Mesenchymal stem cell (in vitro differentiated cells and primary cell): ENCODE data around the gene CARD8.
"Not testable (repeated sequence)": the region's sequence is repeated elsewhere in the genome, so short reads cannot be mapped to it uniquely, and the experiment has no call there.

Source experiments
- DNase-seq: peaks from one replicate; pipeline ENCODE4 v3.0.0-alpha.2; 2013
- H2AFZ ChIP-seq: one replicate; pipeline ENCODE4 v1.6.1; 2013; ENCODE audit warnings: low read depth, mild to moderate bottlenecking, control low read depth, inconsistent platforms, low read length, moderate library complexity
- H2AK5ac ChIP-seq: 2 replicates; pipeline ENCODE4 v1.6.1; 2013; ENCODE audit warnings: low read length, moderate library complexity, mild to moderate bottlenecking, inconsistent platforms; ENCODE audit not compliant: severe bottlenecking
- H2BK120ac ChIP-seq: one replicate; pipeline ENCODE4 v1.6.1; 2013; ENCODE audit warnings: low read depth, mild to moderate bottlenecking, inconsistent platforms, low read length, moderate library complexity
- H2BK12ac ChIP-seq, 2 experiments: one replicate each; pipeline ENCODE4 v1.6.1; 2013; ENCODE audit warnings: inconsistent platforms in 2 of 2, low read length in 2 of 2, mild to moderate bottlenecking in 2 of 2, moderate library complexity in 2 of 2, control low read depth in 1 of 2
- H2BK15ac ChIP-seq: one replicate; pipeline ENCODE4 v1.6.1; 2013; ENCODE audit warnings: mild to moderate bottlenecking, low read depth, inconsistent platforms; ENCODE audit not compliant: poor library complexity, severe bottlenecking
- H2BK5ac ChIP-seq: 2 replicates; pipeline ENCODE4 v1.6.1; 2013; ENCODE audit warnings: low read depth, mild to moderate bottlenecking, low read length, control low read depth, inconsistent platforms; ENCODE audit not compliant: poor library complexity, severe bottlenecking
- H3K14ac ChIP-seq, 2 experiments: one replicate each; pipeline ENCODE4 v1.6.1; 2013; ENCODE audit warnings: inconsistent platforms in 2 of 2, low read length in 2 of 2, control low read depth in 1 of 2, mild to moderate bottlenecking in 1 of 2, moderate library complexity in 1 of 2
- H3K18ac ChIP-seq, 2 experiments: one replicate each; pipeline ENCODE4 v1.6.1; 2013; ENCODE audit warnings: inconsistent platforms in 2 of 2, low read length in 2 of 2, control low read depth in 1 of 2, low read depth in 1 of 2, mild to moderate bottlenecking in 1 of 2
- H3K23ac ChIP-seq, 2 experiments: one replicate each; pipeline ENCODE4 v1.6.1; 2013; ENCODE audit warnings: inconsistent platforms in 2 of 2, low read length in 2 of 2, mild to moderate bottlenecking in 2 of 2, moderate library complexity in 2 of 2, control low read depth in 1 of 2
- H3K27ac ChIP-seq: 2 replicates; pipeline ENCODE4 v1.5.1; 2013; ENCODE audit warnings: mild to moderate bottlenecking, moderate library complexity, low read length, control low read depth, inconsistent platforms; ENCODE audit not compliant: poor library complexity, severe bottlenecking
- H3K27me3 ChIP-seq, 2 experiments: 2 replicates each; pipeline versions ENCODE4 v1.6.1 to v1.7.0; 2013; ENCODE audit warnings: low read length in 2 of 2, mild to moderate bottlenecking in 2 of 2, moderate library complexity in 2 of 2, control low read depth in 1 of 2, inconsistent platforms in 1 of 2; ENCODE audit not compliant: control insufficient read depth in 1 of 2, insufficient read depth in 1 of 2
- H3K36me3 ChIP-seq, 2 experiments: 2 replicates each; pipeline versions ENCODE4 v1.6.1 to v1.7.0; 2013; ENCODE audit warnings: low read length in 2 of 2, control low read depth in 1 of 2, inconsistent platforms in 1 of 2, low read depth in 1 of 2, mild to moderate bottlenecking in 1 of 2; ENCODE audit not compliant: insufficient read depth in 2 of 2, control insufficient read depth in 1 of 2
- H3K4ac ChIP-seq, 2 experiments: one replicate each; pipeline ENCODE4 v1.6.1; 2013; ENCODE audit warnings: inconsistent platforms in 2 of 2, low read length in 2 of 2, mild to moderate bottlenecking in 2 of 2, moderate library complexity in 2 of 2, control low read depth in 1 of 2, low read depth in 1 of 2
- H3K4me1 ChIP-seq: 2 replicates; pipeline ENCODE4 v1.6.1; 2013; ENCODE audit warnings: low read depth, low read length, control low read depth; ENCODE audit not compliant: control insufficient read depth, insufficient read depth
- H3K4me2 ChIP-seq: 2 replicates; pipeline ENCODE4 v1.6.1; 2013; ENCODE audit warnings: low read length, mild to moderate bottlenecking, inconsistent platforms; ENCODE audit not compliant: poor library complexity, severe bottlenecking
- H3K4me3 ChIP-seq, 2 experiments: 2 replicates each; pipeline versions ENCODE4 v1.5.1 to v1.7.0; 2013; ENCODE audit warnings: low read length in 2 of 2, mild to moderate bottlenecking in 2 of 2, control low read depth in 1 of 2, low read depth in 1 of 2; ENCODE audit not compliant: insufficient read depth in 1 of 2
- H3K79me1 ChIP-seq: replicated peaks from 2 replicates; pipeline ENCODE4 v1.6.1; 2013; ENCODE audit warnings: mild to moderate bottlenecking, control low read depth, low read length, inconsistent platforms; ENCODE audit not compliant: poor library complexity, severe bottlenecking
- H3K9ac ChIP-seq: 2 replicates; pipeline ENCODE4 v1.7.0; 2013; ENCODE audit warnings: mild to moderate bottlenecking, low read length, moderate library complexity
- H3K9me3 ChIP-seq: 2 replicates; pipeline ENCODE4 v1.7.0; 2013; ENCODE audit warnings: mild to moderate bottlenecking, low read length; ENCODE audit not compliant: control insufficient read depth
- H4K8ac ChIP-seq: one replicate; pipeline ENCODE4 v1.6.1; 2013; ENCODE audit warnings: inconsistent platforms, mild to moderate bottlenecking, low read length, moderate library complexity
- H4K91ac ChIP-seq: one replicate; pipeline ENCODE4 v1.6.1; 2013; ENCODE audit warnings: mild to moderate bottlenecking, low read length, inconsistent platforms
- WGBS: methylation state at CpG from one replicate; pipeline ENCODE4 v1.1.7; 2013; ENCODE audit warnings: mixed read lengths; 5-methylcytosine and 5-hydroxymethylcytosine counted together

The CARD8 gene

GRCh38 chr19:48274938-48275337 lies 19.2 kb upstream of the CARD8 start:
- H3K23ac ChIP-seq = no peak overlapping the region
- H3K27ac ChIP-seq = no peak overlapping the region
- H3K9me3 ChIP-seq = no peaks in the 10 kb centered on the region
- H2AK5ac ChIP-seq = no peak overlapping the region
- no peak overlapping the region for H4K91ac ChIP-seq
- no peak overlapping the region for H2BK12ac ChIP-seq
- no peak overlapping the region for H3K4me3 ChIP-seq
- no peaks in the 10 kb centered on the region for H3K36me3 ChIP-seq
- H2BK5ac ChIP-seq = no peak overlapping the region
- H2BK15ac ChIP-seq = no peak overlapping the region
- H2AFZ ChIP-seq = no peak overlapping the region
- no peaks in the 10 kb centered on the region for H3K79me1 ChIP-seq
- H3K18ac ChIP-seq = no peak overlapping the region
- no peak for DNase-seq
- no peak overlapping the region for H2BK120ac ChIP-seq
- no peaks in the 10 kb centered on the region for H3K27me3 ChIP-seq
- no peak overlapping the region for H3K4me2 ChIP-seq
- WGBS = 74% methylated on average over 6 of the region's 6 CpGs
- H3K14ac ChIP-seq = no peak overlapping the region
- peaks cover 7% of the 10 kb centered on the region for H3K4me1 ChIP-seq
- no peak overlapping the region for H3K4ac ChIP-seq
- peak overlapping the region; percentile 41 for H4K8ac ChIP-seq
- H3K9ac ChIP-seq = no peak overlapping the region

- H4K8ac ChIP-seq = no peak overlapping the region
- H4K91ac ChIP-seq = no peak overlapping the region
- no peaks in the 10 kb centered on the region for H3K27me3 ChIP-seq
- no peaks in the 10 kb centered on the region for H3K79me1 ChIP-seq
- no peak overlapping the region for H2AK5ac ChIP-seq
- no peak for DNase-seq
- peaks cover 7% of the 10 kb centered on the region for H3K4me1 ChIP-seq
- WGBS = no CpG with 5 or more reads among the region's 3 CpGs
- no peaks in the 10 kb centered on the region for H3K9me3 ChIP-seq
- no peak overlapping the region for H2BK5ac ChIP-seq
- H3K18ac ChIP-seq = no peak overlapping the region
- no peak overlapping the region for H3K14ac ChIP-seq
- no peak overlapping the region for H3K27ac ChIP-seq
- no peak overlapping the region for H3K4me2 ChIP-seq
- H3K36me3 ChIP-seq = no peaks in the 10 kb centered on the region
- H3K4ac ChIP-seq = no peak overlapping the region
- H2BK15ac ChIP-seq = no peak overlapping the region
- no peak overlapping the region for H3K4me3 ChIP-seq
- H2BK12ac ChIP-seq = no peak overlapping the region
- H3K23ac ChIP-seq = no peak overlapping the region
- H2BK120ac ChIP-seq = no peak overlapping the region
- H2AFZ ChIP-seq = no peak overlapping the region
- H3K9ac ChIP-seq = no peak overlapping the region
These were observed 18.5 kb upstream of the CARD8 start for GRCh38 chr19:48274173-48274572.

- Histone ChIP-seq H3K4me2 (peak overlapping the region; percentile 64), H3K4me1 (peaks cover 4% of the 10 kb centered on the region), H3K27ac (no peak overlapping the region), H3K18ac (no peak overlapping the region), H4K91ac (no peak overlapping the region), H3K9me3 (no peaks in the 10 kb centered on the region), H3K4ac (no peak overlapping the region), H2AK5ac (no peak overlapping the region), H3K4me3 (peak overlapping the region; percentile 49 to 74), H3K9ac (peak overlapping the region; percentile 18), H4K8ac (no peak overlapping the region), H3K27me3 (no peaks in the 10 kb centered on the region), H2AFZ (no peak overlapping the region), H2BK5ac (no peak overlapping the region), H3K36me3 (no peaks in the 10 kb centered on the region), H3K23ac (no peak overlapping the region), H2BK15ac (no peak overlapping the region), H2BK12ac (no peak overlapping the region), H3K79me1 (no peaks in the 10 kb centered on the region), H3K14ac (no peak overlapping the region), H2BK120ac (no peak overlapping the region)
- DNase-seq = peak; percentile 66
- 4% methylated on average over 39 of the region's 40 CpGs for WGBS
These were observed 15.9 kb upstream of the CARD8 start for GRCh38 chr19:48271531-48272151.

GRCh38 chr19:48269617-48270026 lies 13.9 kb upstream of the CARD8 start:
- H3K27me3 ChIP-seq, H2BK5ac ChIP-seq, H3K18ac ChIP-seq, H3K4me2 ChIP-seq, H3K14ac ChIP-seq, H4K8ac ChIP-seq, H2AK5ac ChIP-seq, H2BK120ac ChIP-seq, H3K4me1 ChIP-seq, H3K9ac ChIP-seq, H3K27ac ChIP-seq, DNase-seq, H3K4ac ChIP-seq, H3K4me3 ChIP-seq, H4K91ac ChIP-seq, H3K79me1 ChIP-seq, H2BK15ac ChIP-seq, H3K23ac ChIP-seq, H2AFZ ChIP-seq, H3K36me3 ChIP-seq, H3K9me3 ChIP-seq, H2BK12ac ChIP-seq: not testable (repeated sequence)
- WGBS = 68% methylated on average over 6 of the region's 6 CpGs
